ENCODE measurements around the gene KBTBD13.

GRCh38 chr15:65059931-65060596, 16.5 kb upstream of the KBTBD13 start:
- TF ChIP-seq, protein P1, sequence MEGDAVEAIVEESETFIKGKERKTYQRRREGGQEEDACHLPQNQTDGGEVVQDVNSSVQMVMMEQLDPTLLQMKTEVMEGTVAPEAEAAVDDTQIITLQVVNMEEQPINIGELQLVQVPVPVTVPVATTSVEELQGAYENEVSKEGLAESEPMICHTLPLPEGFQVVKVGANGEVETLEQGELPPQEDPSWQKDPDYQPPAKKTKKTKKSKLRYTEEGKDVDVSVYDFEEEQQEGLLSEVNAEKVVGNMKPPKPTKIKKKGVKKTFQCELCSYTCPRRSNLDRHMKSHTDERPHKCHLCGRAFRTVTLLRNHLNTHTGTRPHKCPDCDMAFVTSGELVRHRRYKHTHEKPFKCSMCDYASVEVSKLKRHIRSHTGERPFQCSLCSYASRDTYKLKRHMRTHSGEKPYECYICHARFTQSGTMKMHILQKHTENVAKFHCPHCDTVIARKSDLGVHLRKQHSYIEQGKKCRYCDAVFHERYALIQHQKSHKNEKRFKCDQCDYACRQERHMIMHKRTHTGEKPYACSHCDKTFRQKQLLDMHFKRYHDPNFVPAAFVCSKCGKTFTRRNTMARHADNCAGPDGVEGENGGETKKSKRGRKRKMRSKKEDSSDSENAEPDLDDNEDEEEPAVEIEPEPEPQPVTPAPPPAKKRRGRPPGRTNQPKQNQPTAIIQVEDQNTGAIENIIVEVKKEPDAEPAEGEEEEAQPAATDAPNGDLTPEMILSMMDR (IDR thresholded peaks at IDR 0.05) = no peak
- no peak for TF ChIP-seq POLR2A (IDR thresholded peaks at IDR 0.05)

All from transverse colon (tissue), 3 donors.